NCI-H1436 (cell line): ENCODE data around the gene MAP4K2.

Source experiments
- DNase-seq: peaks from one replicate; lab custom pipeline; 2025; lab: John Stamatoyannopoulos, UW

MAP4K2 gene

GRCh38 chr11:64813826-64814225 lies 10.8 kb upstream of the MAP4K2 start:
- DNase-seq: no peak

GRCh38 chr11:64810891-64811272 lies 7.9 kb upstream of the MAP4K2 start:
- DNase-seq: no peak

- peak; percentile 93 for DNase-seq
Measured at GRCh38 chr11:64810271-64810890, 7.4 kb upstream of the MAP4K2 start, which contains the start of gene MEN1. Gene MEN1 (minus strand): TSS chr11:64810551. CDS start chr11:64810109, 442 bp downstream.

- no peak for DNase-seq
Measured at GRCh38 chr11:64809781-64810241, 6.8 kb upstream of the MAP4K2 start.

- no peak for DNase-seq
Measured at GRCh38 chr11:64805481-64805880, 2.5 kb upstream of the MAP4K2 start.

GRCh38 chr11:64804346-64805210 lies 1.6 kb upstream of the MAP4K2 start:
- no peak for DNase-seq

- DNase-seq: no peak
Measured at GRCh38 chr11:64803846-64804345, 882 bp upstream of the MAP4K2 start.

- no peak for DNase-seq
Measured at GRCh38 chr11:64802370-64803157, 450 bp downstream of the MAP4K2 start.

GRCh38 chr11:64801561-64802369 lies 1.2 kb downstream of the MAP4K2 start:
- no peak for DNase-seq

GRCh38 chr11:64801158-64801464 lies 1.9 kb downstream of the MAP4K2 start:
- DNase-seq: no peak

- no peak for DNase-seq
Measured at GRCh38 chr11:64800303-64801157, 2.5 kb downstream of the MAP4K2 start.

GRCh38 chr11:64799623-64800302 lies 3.3 kb downstream of the MAP4K2 start:
- DNase-seq: no peak

- DNase-seq: no peak
Measured at GRCh38 chr11:64799256-64799622, 3.8 kb downstream of the MAP4K2 start.

- DNase-seq: no peak
Measured at GRCh38 chr11:64796757-64797541, 6.1 kb downstream of the MAP4K2 start.

GRCh38 chr11:64796047-64796756 lies 6.8 kb downstream of the MAP4K2 start:
- DNase-seq: no peak

- DNase-seq: no peak
Measured at GRCh38 chr11:64794526-64794925, 8.5 kb downstream of the MAP4K2 start.

- DNase-seq: no peak
Measured at GRCh38 chr11:64793271-64794160, 9.5 kb downstream of the MAP4K2 start.

- no peak for DNase-seq
Measured at GRCh38 chr11:64792482-64792881, 10.5 kb downstream of the MAP4K2 start.
